GM23248 (cell line): Measurements from ENCODE around the gene GSTT2B.

Source experiments
- EZH2 ChIP-seq: fragments of 200-600 bp; sonication (generic); IDR thresholded peaks from 2 replicates; pipeline ENCODE4 v1.6.1; 2018; ENCODE audit warnings: antibody characterized with exemption, mild to moderate bottlenecking; ENCODE audit not compliant: insufficient read depth, poor library complexity, severe bottlenecking
- EZH2phosphoT487 ChIP-seq: fragments of 200-600 bp; sonication (generic); IDR thresholded peaks from 2 replicates; pipeline ENCODE4 v1.6.1; 2018; ENCODE audit warnings: antibody characterized with exemption, moderate library complexity, mild to moderate bottlenecking, low read depth; ENCODE audit not compliant: insufficient read depth

DNA sequence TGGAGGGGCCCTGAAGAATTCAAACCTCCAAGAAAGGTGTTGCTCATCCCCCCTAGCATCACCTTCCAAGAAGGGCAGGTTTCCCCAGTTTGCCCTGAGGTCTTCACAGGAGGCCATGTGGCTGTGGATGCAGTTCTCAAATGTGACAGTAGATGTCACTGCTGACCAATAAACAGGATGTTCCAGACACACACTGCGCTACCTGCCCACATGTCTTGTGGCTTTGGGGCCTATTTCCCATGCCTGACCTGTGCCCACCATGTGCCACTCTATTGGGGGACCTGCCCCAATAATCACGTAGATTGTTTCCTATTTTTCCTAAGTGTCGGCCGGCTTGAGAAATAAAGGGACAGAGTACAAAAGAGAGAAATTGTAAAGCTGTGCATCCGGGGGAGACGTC lies 23.4 kb upstream of the GSTT2B start:
- TF ChIP-seq EZH2 (no peak), EZH2phosphoT487 (no peak)
